ENCODE data around the gene KHDRBS1.
A peak's percentile ranks its signal among the peaks of the same experiment; 100 is the strongest.
"Not testable (repeated sequence)": the region's sequence is repeated elsewhere in the genome, so short reads cannot be mapped to it uniquely, and the experiment has no call there.

KHDRBS1 gene

DNA sequence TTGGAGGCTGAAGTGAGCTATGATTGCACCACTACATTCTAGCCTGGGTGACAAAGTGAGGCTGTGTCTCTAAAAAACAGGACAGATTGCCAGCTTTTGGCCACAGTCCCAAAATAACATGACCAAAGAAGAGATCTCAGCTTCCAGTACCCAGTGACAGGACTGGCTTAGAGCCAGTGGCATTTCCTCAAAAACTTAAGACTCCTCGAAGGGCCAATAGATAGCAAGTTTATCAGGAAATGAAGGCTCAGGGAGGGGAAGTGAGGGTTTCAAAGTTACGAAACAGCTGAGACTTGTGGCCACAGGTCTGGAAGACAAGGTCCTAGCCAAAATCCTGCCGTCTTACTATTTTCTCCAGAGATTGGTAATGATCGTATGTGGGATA is 52.8 kb downstream of the KHDRBS1 start:
- DNase-seq = peak in 2 of 6 experiments; percentile 11 to 18

DNA sequence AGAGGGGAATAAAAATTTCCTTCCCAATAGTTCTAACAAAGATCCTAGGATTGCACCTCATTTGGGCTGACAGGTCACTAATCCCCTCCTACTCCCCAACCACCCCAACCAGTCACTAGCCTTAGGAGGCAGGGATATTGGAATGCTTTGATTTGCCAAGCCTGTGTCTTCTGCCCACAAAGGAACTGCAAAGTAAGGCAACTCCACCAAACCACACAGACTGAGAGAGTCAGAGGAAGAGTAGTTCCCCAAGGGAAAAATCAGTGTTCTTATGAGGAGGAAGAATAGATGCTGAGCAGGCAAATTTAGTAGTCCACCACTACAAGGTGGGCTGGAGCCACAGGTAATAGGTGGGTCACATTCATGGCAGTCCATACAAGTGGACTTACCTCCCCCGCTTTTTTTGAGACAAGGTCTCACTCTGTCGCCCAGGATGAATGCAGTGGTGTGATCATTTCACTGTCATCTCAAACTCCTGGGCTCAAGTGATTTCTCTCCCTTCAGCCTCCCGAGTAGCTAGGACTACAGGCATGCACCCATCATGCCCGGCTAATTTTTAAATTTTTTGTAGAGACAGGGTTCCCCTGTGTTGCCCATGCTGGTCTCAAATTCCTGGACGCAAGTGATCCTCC is 55.4 kb downstream of the KHDRBS1 start:
- DNase-seq = no peak

DNA sequence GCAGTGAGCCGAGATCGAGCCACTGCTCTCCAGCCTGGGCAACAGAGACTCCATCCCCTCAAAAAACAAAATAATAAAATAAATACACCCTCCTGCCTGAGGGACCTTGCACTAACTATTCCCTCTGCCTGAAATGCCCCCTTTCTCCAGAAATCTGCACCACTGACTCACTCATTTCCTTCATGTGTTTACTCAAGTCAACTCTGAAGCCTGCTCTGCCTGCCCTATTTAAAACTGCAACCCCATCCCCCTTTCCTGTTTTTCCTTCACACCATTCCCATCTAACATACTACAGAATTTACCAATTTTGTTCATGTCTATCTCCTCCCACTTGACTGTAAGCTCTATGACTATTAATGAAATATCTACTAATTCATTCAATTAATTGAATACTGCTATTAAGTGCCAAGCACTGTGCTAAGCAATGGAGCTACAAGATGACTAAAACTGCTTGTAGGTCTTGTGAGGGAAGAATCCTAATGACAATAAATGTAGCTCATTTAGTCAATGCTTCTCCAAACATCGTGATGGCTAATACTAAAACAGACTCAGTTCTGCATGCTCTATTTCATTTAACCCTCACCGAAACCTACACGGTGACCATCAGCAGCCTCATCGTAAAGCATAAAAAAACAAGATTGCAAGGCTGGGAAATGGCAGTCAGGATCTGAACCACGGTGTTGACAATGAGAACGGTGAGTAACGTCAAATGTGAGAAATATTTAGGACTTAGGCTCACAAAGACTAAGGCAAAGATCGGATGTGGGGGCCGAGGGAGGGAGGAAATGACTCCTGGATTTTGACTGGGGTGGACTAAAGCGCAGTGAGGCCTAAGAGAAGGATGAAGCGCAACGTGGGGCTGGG is 58.3 kb downstream of the KHDRBS1 start:
- no peak for DNase-seq

DNA sequence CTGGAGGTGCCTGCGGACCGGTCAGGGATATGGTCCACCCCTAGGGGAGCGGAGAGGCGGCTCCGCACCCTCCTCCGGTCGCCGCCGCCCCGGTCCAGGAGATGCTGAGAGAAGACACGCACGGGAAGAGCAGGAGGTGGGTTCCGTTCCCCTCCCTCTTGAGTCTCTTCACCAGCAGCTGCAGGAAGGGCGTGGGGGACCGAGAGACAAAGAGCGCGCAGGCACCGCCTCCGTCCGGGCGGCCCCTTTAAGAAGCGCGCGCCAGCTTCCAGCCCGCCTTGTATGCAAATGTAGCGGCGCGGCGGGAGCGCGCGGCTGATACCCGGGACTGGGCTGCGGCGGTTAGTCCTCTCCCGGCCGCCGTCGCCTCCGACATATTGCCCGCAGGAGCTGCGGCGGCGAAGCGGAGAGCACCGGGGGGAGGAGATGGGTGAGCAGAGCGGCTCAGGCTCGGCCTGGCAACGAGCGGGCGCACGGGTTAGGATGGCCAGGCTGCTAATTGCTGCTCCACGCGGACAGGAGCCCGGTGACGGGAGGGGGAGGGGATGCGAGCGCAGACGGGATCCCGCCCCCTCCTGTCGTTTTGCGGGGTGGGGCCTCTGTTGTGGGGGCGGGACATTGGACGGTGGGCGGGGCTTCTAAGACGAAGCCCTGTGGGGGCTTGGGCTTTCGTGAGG is 59.1 kb downstream of the KHDRBS1 start, which contains the start of gene TMEM39B:
Gene TMEM39B (plus strand): TSS at position 318 of the 677 bp plus-strand sequence. CDS start 109 bp downstream, at position 427.
- DNase-seq = peak; percentile 90 to 99 (median 96)

DNA sequence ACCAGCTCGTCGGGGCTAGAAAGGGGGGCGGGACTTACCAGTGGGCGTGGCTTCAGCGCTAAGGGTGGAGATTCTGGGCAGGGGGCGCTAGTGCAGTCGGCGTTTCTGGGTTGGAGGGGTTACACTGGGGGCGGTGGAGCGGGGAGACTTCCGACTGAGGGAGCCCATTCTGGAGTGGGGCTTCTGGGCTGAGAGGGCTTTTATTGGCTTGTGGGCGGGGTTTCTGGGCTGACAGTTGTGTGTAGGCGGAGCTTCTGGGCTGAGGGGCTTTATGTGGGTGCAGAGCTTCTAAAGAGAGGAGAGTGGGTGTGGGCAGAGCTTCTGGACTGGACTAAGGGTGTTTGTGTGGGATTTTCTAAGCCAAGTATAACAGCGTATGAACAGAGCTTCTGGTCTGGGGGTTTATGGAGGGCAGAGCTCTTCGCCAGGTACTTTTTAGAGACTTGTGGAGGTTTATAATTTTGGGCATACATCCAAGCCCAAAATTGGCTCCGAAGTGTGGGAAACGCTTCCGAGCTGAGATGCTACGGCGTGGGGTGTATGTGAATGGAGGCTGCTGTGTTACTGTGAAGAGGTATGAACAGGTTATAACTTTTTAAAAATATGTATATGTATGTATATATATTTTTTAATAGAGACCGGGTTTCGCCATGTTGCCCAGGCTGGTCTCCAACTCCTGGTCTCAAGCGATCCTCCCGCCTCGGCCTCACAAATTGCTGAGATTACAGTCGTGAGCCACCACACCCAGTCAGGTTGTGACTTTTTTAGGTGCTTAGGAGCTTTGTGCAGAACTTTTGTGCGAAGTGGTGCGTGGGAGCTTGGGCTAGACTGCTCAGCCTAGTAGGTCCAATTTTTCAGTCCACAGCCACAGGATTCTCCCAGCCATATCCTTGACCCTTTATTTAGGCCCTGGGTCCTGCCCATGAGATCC is 59.9 kb downstream of the KHDRBS1 start:
- DNase-seq = no peak

DNA sequence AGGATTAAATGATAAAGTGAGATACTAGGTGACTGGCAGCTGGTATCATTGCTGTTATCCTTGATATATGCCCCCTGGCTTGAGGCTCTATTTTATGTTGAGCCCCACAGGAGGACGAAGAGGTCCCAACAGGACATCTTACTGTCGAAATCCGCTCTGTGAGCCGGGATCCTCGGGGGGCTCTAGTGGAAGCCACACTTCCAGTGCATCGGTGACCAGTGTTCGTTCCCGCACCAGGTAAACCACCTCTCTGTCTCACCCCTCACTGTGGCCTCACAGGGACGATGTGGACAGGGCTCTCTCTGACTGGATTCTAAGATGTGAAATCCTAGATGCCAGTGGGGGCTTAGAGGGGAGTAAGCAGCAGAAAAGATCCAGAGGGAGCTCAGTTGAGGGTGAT is 61.2 kb downstream of the KHDRBS1 start:
- no peak for DNase-seq

DNA sequence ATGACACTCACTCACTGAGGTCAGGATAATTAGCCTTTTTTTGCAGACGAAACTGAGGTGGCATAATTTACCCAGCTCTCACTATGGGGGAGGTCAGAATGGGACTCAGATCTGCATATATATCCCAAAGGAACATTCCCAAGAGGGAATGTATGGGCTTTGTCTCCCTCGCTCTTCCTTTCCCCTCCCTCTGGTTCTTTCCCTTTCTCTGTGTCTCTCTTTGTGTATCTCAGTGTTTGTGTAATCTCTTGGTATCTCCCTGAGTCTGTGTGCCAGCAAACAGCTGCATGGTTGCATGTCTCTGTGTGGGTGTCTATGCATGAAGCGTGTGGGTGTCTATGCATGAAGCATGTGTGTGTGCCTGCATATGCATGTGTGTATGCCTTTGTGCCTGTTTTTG is 63.8 kb downstream of the KHDRBS1 start:
- DNase-seq = no peak

DNA sequence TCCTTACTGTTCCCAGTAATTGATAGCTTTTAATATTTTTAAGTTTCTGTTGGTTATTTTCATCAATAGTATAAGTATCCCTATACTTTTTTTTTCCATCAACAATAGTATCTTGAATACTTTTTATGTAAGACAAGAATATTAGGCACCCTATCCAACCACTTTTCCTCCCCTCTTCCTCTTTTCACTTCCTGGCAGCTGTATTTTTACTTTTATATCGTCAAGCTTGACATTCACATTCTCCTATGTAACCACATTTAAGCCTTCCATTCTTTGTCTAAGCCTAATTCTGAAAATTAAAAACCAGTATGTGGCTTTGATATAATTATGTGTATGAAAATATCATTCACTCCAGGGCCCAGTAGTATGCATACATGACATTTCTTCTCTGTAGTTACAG is 68.4 kb downstream of the KHDRBS1 start:
- DNase-seq = no peak

DNA sequence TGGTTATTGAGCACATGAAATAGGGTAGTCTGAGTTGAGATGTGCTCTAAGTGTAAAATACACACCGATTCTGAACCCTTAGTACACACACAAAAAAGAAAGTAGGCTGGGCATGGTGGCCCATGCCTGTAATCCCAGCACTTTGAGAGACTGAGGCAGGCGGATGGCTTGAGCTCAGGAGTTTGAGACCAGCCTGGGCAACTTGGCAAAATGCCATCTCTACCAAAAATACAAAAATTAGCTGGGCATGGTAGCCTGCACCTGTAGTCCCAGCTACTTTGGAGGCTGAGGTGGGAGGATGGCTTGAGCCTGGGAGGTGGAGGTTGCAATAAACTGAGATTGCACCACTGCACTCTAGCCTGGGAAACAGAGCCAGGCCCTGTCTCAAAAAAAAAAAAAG is 72.7 kb downstream of the KHDRBS1 start:
- DNase-seq = not testable (repeated sequence)

DNA sequence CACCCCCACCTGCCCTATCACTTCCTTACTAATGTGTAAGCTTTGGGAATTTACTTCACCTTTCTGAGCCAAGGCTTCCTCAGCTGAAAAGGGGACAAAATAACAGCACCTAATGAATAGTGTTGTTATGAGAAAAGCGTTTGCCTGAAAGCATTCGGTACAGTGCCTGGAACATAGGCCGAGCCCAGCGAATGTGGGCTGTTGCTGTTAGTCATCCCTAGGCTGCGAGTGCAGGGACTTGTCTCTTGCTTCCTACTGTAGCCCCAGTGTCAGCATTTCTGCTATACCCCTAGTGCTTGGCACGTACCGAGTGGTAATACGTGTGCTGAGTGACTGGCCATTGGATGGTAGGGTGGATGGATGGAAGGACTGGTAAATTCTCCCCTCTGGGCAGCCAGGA is 77.5 kb downstream of the KHDRBS1 start:
- no peak for DNase-seq

DNA sequence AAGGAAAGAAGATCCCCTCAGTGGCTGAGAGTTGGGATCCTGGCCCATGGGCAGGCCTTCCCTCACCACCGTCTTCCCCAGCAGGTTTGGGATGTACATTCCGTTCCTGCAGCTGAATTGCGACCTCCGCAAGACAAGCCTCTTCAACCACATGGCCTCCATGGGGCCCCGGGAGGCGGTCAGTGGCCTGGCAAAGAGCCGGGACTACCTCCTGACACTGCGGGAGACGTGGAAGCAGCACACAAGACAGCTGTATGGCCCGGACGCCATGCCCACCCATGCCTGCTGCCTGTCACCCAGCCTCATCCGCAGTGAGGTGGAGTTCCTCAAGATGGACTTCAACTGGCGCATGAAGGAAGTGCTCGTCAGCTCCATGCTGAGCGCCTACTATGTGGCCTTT is 77.9 kb downstream of the KHDRBS1 start:
- DNase-seq = no peak

Data from stimulated activated naive CD4-positive, alpha-beta T cell (primary cell).